H1 (cell line): ENCODE measurements around the gene KCTD12. TPM values are rescaled to one million over a fixed set of nuclear protein-coding genes. Genes with fewer than 3 reads are reported as not detected.

Experiments used
- BRCA1 ChIP-seq: IDR thresholded peaks from 2 replicates; pipeline ENCODE4 v1.6.1; 2012; ENCODE audit warnings: low read depth, low read length, improper control_type of control experiment
- GABPA ChIP-seq: IDR thresholded peaks from 2 replicates; pipeline ENCODE4 v1.6.1; 2011; ENCODE audit warnings: mild to moderate bottlenecking, low read length, moderate library complexity, borderline replicate concordance; ENCODE audit not compliant: insufficient read depth
- KDM5A ChIP-seq: fragments of 200-600 bp; IDR thresholded peaks from 2 replicates; pipeline ENCODE4 v1.7.1; 2012; ENCODE audit warnings: mild to moderate bottlenecking, low read length, inconsistent platforms, mixed read lengths
- MAFK ChIP-seq: IDR thresholded peaks from 2 replicates; pipeline ENCODE4 v1.6.1; 2012; ENCODE audit warnings: low read depth, mild to moderate bottlenecking, improper control_type of control experiment, low read length
- PHF8 ChIP-seq: fragments of 200-600 bp; sonication (generic); conservative IDR thresholded peaks from 2 replicates; pipeline ENCODE4 v1.7.1; 2012; ENCODE audit warnings: low read depth, mild to moderate bottlenecking, inconsistent platforms, low read length, moderate library complexity
- POLR2A ChIP-seq, 2 experiments: IDR thresholded peaks; 1 replicate in 1 of 2; 2 replicates in 1 of 2; pipeline ENCODE4 v1.6.1; 2011; ENCODE audit warnings: low read depth in 2 of 2, low read length in 2 of 2, mild to moderate bottlenecking in 2 of 2; ENCODE audit errors: control extremely low read depth in 1 of 2
- POLR2AphosphoS5 ChIP-seq: IDR thresholded peaks from 2 replicates; pipeline ENCODE4 v1.6.1; 2011; ENCODE audit warnings: low read depth, low read length
- RAD21 ChIP-seq, 2 experiments: IDR thresholded peaks in 1 of 2; conservative IDR thresholded peaks in 1 of 2; 2 replicates each; pipeline ENCODE4 v1.6.1; 2011; ENCODE audit warnings: low read depth in 2 of 2, low read length in 2 of 2, improper control_type of control experiment in 1 of 2, inconsistent platforms in 1 of 2, mild to moderate bottlenecking in 1 of 2, moderate library complexity in 1 of 2
- SP1 ChIP-seq: IDR thresholded peaks from 2 replicates; pipeline ENCODE4 v1.6.1; 2011; ENCODE audit warnings: low read depth, low read length
- SP2 ChIP-seq: IDR thresholded peaks from 2 replicates; pipeline ENCODE4 v1.6.1; 2012; ENCODE audit warnings: mild to moderate bottlenecking, low read length, inconsistent platforms
- ZNF274 ChIP-seq: IDR thresholded peaks from 2 replicates; pipeline ENCODE4 v1.7.0; 2012; ENCODE audit warnings: low read length, borderline replicate concordance; ENCODE audit errors: extremely low read depth
- polyA plus RNA-seq, 7 experiments: library from polyadenylated mRNA; depleted of rRNA in 3 of 7; stranded (reverse) in 5 of 7; unstranded in 2 of 7; fragments of >200 nt in 5 of 7; fragments of 200-250 nt in 2 of 7; gene quantifications; 1 replicate in 5 of 7; 2 replicates in 1 of 7; 4 replicates in 1 of 7; pipeline versions ENCODE4 v1.2.1 to v1.2.3, GENCODE V29; 2011 to 2013; ENCODE audit warnings: missing spikeins in 2 of 7, mixed read lengths in 2 of 7
- total RNA-seq: library from RNA; stranded (reverse); fragmentation: NEBNext Ultra II Directional; extraction: Animal tissue kit (Norgen Biotek cat#: 25700); gene quantifications from 2 replicates; pipeline ENCODE4 v1.2.1, GENCODE V29; 2021
- TF ChIP-seq, protein P1 (sequence below): fragments of 300-600 bp; sonication (generic); IDR thresholded peaks from 2 replicates; pipeline ENCODE4 v1.7.1; 2012; ENCODE audit warnings: low read length, moderate library complexity, mild to moderate bottlenecking, inconsistent platforms; ENCODE audit not compliant: insufficient replicate concordance

KCTD12 gene
- total and polyA plus RNA-seq, 2 of the 8 experiments (the other 6 are each of a cell fraction or from before 2014, with no cell fraction given): 2.5 to 9.6 TPM

GRCh38 chr13:76879203-76879882, 6.9 kb downstream of the KCTD12 start (continued):
- TF ChIP-seq, protein P1, sequence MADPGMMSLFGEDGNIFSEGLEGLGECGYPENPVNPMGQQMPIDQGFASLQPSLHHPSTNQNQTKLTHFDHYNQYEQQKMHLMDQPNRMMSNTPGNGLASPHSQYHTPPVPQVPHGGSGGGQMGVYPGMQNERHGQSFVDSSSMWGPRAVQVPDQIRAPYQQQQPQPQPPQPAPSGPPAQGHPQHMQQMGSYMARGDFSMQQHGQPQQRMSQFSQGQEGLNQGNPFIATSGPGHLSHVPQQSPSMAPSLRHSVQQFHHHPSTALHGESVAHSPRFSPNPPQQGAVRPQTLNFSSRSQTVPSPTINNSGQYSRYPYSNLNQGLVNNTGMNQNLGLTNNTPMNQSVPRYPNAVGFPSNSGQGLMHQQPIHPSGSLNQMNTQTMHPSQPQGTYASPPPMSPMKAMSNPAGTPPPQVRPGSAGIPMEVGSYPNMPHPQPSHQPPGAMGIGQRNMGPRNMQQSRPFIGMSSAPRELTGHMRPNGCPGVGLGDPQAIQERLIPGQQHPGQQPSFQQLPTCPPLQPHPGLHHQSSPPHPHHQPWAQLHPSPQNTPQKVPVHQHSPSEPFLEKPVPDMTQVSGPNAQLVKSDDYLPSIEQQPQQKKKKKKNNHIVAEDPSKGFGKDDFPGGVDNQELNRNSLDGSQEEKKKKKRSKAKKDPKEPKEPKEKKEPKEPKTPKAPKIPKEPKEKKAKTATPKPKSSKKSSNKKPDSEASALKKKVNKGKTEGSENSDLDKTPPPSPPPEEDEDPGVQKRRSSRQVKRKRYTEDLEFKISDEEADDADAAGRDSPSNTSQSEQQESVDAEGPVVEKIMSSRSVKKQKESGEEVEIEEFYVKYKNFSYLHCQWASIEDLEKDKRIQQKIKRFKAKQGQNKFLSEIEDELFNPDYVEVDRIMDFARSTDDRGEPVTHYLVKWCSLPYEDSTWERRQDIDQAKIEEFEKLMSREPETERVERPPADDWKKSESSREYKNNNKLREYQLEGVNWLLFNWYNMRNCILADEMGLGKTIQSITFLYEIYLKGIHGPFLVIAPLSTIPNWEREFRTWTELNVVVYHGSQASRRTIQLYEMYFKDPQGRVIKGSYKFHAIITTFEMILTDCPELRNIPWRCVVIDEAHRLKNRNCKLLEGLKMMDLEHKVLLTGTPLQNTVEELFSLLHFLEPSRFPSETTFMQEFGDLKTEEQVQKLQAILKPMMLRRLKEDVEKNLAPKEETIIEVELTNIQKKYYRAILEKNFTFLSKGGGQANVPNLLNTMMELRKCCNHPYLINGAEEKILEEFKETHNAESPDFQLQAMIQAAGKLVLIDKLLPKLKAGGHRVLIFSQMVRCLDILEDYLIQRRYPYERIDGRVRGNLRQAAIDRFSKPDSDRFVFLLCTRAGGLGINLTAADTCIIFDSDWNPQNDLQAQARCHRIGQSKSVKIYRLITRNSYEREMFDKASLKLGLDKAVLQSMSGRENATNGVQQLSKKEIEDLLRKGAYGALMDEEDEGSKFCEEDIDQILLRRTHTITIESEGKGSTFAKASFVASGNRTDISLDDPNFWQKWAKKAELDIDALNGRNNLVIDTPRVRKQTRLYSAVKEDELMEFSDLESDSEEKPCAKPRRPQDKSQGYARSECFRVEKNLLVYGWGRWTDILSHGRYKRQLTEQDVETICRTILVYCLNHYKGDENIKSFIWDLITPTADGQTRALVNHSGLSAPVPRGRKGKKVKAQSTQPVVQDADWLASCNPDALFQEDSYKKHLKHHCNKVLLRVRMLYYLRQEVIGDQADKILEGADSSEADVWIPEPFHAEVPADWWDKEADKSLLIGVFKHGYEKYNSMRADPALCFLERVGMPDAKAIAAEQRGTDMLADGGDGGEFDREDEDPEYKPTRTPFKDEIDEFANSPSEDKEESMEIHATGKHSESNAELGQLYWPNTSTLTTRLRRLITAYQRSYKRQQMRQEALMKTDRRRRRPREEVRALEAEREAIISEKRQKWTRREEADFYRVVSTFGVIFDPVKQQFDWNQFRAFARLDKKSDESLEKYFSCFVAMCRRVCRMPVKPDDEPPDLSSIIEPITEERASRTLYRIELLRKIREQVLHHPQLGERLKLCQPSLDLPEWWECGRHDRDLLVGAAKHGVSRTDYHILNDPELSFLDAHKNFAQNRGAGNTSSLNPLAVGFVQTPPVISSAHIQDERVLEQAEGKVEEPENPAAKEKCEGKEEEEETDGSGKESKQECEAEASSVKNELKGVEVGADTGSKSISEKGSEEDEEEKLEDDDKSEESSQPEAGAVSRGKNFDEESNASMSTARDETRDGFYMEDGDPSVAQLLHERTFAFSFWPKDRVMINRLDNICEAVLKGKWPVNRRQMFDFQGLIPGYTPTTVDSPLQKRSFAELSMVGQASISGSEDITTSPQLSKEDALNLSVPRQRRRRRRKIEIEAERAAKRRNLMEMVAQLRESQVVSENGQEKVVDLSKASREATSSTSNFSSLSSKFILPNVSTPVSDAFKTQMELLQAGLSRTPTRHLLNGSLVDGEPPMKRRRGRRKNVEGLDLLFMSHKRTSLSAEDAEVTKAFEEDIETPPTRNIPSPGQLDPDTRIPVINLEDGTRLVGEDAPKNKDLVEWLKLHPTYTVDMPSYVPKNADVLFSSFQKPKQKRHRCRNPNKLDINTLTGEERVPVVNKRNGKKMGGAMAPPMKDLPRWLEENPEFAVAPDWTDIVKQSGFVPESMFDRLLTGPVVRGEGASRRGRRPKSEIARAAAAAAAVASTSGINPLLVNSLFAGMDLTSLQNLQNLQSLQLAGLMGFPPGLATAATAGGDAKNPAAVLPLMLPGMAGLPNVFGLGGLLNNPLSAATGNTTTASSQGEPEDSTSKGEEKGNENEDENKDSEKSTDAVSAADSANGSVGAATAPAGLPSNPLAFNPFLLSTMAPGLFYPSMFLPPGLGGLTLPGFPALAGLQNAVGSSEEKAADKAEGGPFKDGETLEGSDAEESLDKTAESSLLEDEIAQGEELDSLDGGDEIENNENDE: no peak
- no peak for TF ChIP-seq SP2
- TF ChIP-seq GABPA: no peak
- TF ChIP-seq MAFK: no peak
- no peak for TF ChIP-seq POLR2AphosphoS5
- no peak for TF ChIP-seq KDM5A
- no peak for TF ChIP-seq BRCA1
- TF ChIP-seq ZNF274: no peak
- TF ChIP-seq SP1: no peak
- no peak for TF ChIP-seq RAD21 (IDR thresholded peaks at IDR 0.05 in 1 of 2, conservative IDR thresholded peaks at IDR 0.05 in 1 of 2; ENCODE audit: low read depth in 2 of 2, low read length in 2 of 2)
- no peak for TF ChIP-seq PHF8
- TF ChIP-seq POLR2A (IDR thresholded peaks at IDR 0.05; ENCODE audit: control extremely low read depth in 1 of 2, low read depth in 2 of 2, low read length in 2 of 2): no peak
